ENCODE data around the gene SORL1.
A peak's percentile ranks its signal among the peaks of the same experiment; 100 is the strongest.

SORL1 gene

DNA sequence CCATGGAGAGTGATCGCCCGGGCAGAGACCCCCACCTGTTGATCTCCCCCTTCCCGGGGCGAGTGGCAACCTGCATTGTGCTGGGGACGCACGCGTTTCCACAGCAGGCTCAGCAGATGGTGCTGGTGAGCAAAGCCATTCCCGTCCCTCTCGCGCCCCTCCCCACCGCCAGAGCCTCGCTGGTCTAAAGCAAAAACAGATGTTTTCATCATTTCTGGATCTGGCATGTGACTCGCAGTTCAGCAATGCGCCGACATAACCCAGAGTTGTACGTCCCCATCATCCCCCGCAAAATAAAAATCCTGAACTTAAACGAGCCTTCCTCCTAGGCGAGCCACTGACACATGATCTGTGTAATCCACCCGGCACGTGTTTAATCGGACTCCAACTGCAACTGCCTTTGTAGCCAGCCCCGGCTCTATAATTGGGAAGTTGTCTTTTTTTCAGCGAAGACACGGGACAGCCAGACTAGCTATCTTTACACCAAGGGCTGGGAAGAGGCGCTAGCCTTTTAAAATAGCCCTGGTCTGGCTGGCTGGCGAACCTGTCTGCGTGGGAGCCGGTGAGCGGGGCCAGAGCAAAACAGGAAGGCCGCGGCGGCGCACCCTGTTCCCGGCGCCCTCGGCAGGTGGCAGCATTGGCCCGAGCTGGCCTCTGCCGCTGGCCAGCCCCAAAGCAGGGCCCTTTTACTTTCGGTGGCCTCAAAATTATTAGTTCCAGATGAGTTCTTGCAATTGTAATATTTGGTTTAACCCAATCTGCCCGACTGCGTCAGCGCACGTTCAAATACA, 203.6 kb downstream of the SORL1 start:
- Histone ChIP-seq H3K27me3 (ENCODE audit: control insufficient read depth, insufficient read depth, low read length) (no peaks in the 10 kb centered on the region), H3K36me3 (ENCODE audit: control insufficient read depth, insufficient read depth, low read length) (no peaks in the 10 kb centered on the region), H3K4me3 (ENCODE audit: low read length) (peak overlapping the region; percentile 45), H3K4me1 (ENCODE audit: control insufficient read depth, insufficient read depth, low read length) (peaks cover 24% of the 10 kb centered on the region), H3K9ac (ENCODE audit: low read length) (peak overlapping the region; percentile 57), H3K27ac (ENCODE audit: low read depth, low read length) (peak overlapping the region; percentile 94)

GRCh38 chr11:121656328-121657090, 204.4 kb downstream of the SORL1 start:
- H3K9ac ChIP-seq (ENCODE audit: low read length): peak overlapping the region; percentile 39
- no peaks in the 10 kb centered on the region for H3K36me3 ChIP-seq (ENCODE audit: control insufficient read depth, insufficient read depth, low read length)
- peak overlapping the region; percentile 45 for H3K4me3 ChIP-seq (ENCODE audit: low read length)
- H3K27me3 ChIP-seq (ENCODE audit: control insufficient read depth, insufficient read depth, low read length): no peaks in the 10 kb centered on the region
- H3K4me1 ChIP-seq (ENCODE audit: control insufficient read depth, insufficient read depth, low read length): peaks cover 24% of the 10 kb centered on the region
- H3K27ac ChIP-seq (ENCODE audit: low read depth, low read length): peak overlapping the region; percentile 94

DNA sequence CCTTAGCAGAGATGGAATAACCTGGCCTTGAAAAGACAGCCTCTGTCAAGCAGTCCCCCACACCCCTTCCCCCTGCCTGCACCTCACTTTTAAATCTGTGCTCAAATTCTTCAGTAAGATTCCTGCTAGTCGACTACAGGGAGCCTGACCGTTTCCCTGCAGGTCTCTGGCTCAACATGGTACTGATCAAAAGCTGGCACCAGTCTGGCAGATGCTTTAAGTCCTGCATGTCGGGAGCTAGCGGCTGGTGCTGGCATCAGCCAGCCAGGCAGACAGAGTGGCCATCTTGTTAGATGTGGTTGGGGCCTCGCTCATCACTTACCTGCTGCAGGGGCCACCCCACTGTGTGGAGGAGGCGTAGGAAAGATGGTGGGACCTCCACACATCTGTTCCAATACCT, 205.0 kb downstream of the SORL1 start:
- Histone ChIP-seq H3K27me3 (ENCODE audit: control insufficient read depth, insufficient read depth, low read length) (no peaks in the 10 kb centered on the region), H3K36me3 (ENCODE audit: control insufficient read depth, insufficient read depth, low read length) (no peaks in the 10 kb centered on the region), H3K9ac (ENCODE audit: low read length) (no peak overlapping the region), H3K4me1 (ENCODE audit: control insufficient read depth, insufficient read depth, low read length) (peaks cover 24% of the 10 kb centered on the region), H3K27ac (ENCODE audit: low read depth, low read length) (peak overlapping the region; percentile 94), H3K4me3 (ENCODE audit: low read length) (no peak overlapping the region)

DNA sequence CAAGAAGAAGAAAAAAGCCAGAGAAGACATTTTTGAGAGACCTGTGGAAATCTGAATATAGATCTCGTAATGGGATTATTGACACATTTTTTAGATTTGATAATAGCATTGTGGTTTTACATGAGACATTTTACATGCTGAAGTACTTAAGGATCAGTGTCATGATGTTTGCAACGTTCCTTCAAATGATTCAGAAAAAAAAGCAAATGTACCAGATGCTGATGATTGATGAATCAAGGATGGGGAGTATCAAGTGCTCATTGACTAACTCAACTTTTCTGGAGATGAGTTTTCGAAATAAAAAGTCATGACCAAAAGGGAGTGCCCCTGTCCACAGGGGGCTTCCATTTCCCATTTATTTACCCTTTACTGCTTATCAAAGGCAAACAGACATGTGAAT, 207.7 kb downstream of the SORL1 start:
- Histone ChIP-seq H3K27me3 (ENCODE audit: control insufficient read depth, insufficient read depth, low read length) (no peaks in the 10 kb centered on the region), H3K27ac (ENCODE audit: low read depth, low read length) (no peak overlapping the region), H3K4me1 (ENCODE audit: control insufficient read depth, insufficient read depth, low read length) (peaks cover 22% of the 10 kb centered on the region), H3K9ac (ENCODE audit: low read length) (no peak overlapping the region), H3K4me3 (ENCODE audit: low read length) (no peak overlapping the region), H3K36me3 (ENCODE audit: control insufficient read depth, insufficient read depth, low read length) (no peaks in the 10 kb centered on the region)

DNA sequence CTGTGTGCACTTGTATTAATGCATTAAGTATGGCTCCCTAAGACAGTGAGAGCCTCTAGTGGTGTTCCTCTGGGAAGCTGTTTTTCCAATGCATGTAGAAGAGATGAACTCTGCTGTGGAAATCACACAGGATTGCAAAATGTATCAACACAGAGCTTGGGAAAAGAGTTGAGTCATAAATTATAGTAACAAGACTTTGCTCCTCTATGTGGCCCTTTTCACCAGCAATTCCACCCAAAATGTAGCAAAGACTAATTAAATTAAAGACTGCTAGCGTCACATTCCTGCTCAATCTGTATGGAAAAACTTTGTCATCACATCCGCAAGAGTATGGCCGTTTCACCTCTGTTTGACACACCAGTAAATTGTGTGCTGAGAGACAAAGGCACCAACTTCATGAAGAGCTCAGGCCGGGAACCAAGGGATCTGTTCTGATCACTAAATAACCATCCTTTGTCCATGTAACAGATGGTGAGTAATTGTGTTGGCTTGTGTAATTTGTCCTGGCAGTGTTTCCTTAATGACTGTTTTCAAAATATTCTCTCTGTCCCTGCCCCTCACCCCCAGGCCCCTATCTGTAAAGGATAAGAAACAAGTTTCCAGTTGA, 209.9 kb downstream of the SORL1 start:
- H3K36me3 ChIP-seq (ENCODE audit: control insufficient read depth, insufficient read depth, low read length): no peaks in the 10 kb centered on the region
- H3K27me3 ChIP-seq (ENCODE audit: control insufficient read depth, insufficient read depth, low read length): no peaks in the 10 kb centered on the region
- H3K9ac ChIP-seq (ENCODE audit: low read length): no peak overlapping the region
- H3K27ac ChIP-seq (ENCODE audit: low read depth, low read length): no peak overlapping the region
- H3K4me3 ChIP-seq (ENCODE audit: low read length): no peak overlapping the region
- H3K4me1 ChIP-seq (ENCODE audit: control insufficient read depth, insufficient read depth, low read length): peaks cover 7% of the 10 kb centered on the region

DNA sequence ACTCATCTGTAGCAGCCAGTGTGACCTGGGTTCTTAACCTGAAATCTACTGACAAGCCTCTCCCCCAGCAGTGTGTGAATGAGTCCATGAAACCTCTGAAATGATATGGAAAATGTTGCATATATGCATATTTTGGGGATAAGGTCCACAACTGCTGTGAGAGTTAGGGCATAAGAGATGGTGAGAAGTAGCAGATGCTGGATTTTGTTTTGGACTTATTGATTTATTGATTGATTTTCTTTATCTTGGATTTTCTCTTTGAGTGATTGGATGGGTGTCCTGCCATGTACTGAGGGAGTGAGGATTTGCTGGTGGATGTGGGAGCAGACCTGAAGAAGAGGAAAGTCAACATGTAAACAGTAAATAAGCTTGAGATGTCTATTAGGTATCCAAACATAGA, 212.0 kb downstream of the SORL1 start:
- H3K9ac ChIP-seq (ENCODE audit: low read length): no peak overlapping the region
- no peak overlapping the region for H3K4me3 ChIP-seq (ENCODE audit: low read length)
- H3K4me1 ChIP-seq (ENCODE audit: control insufficient read depth, insufficient read depth, low read length): no peaks in the 10 kb centered on the region
- no peaks in the 10 kb centered on the region for H3K36me3 ChIP-seq (ENCODE audit: control insufficient read depth, insufficient read depth, low read length)
- H3K27ac ChIP-seq (ENCODE audit: low read depth, low read length): no peak overlapping the region
- H3K27me3 ChIP-seq (ENCODE audit: control insufficient read depth, insufficient read depth, low read length): no peaks in the 10 kb centered on the region

DNA sequence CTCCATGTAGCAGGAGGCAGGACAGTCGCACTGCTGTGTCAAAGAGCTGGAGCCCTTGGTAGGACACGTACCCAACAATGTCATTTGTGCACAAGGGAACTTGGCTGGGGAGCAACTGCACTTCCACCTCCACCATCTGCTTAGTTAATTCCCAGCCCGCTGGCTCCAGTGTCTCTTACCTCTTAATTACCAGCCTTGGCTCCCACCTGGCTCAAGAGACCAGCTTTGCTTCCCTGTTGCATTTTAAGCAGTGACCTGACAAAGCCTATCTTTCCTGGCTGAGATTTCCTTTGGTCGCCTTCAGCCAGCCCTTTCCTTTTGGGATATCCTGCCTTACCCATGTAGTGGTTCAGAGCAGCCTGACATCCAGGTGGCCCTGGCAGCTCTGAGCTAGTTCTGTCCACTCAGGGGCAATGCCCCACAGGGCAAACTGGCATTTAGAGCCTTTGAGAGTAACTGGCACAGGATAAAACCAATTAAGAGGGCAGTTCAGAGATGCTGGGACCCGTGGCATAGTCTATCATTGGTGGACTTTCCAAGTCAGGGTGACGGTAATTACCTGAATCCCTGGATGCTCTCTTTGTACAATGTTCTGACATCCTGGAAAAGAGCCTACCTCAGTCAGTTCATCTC, 213.2 kb downstream of the SORL1 start:
- H3K4me3 ChIP-seq (ENCODE audit: low read length): no peak overlapping the region
- H3K27ac ChIP-seq (ENCODE audit: low read depth, low read length): no peak overlapping the region
- H3K27me3 ChIP-seq (ENCODE audit: control insufficient read depth, insufficient read depth, low read length): no peaks in the 10 kb centered on the region
- no peak overlapping the region for H3K9ac ChIP-seq (ENCODE audit: low read length)
- H3K36me3 ChIP-seq (ENCODE audit: control insufficient read depth, insufficient read depth, low read length): no peaks in the 10 kb centered on the region
- H3K4me1 ChIP-seq (ENCODE audit: control insufficient read depth, insufficient read depth, low read length): peaks cover 4% of the 10 kb centered on the region

GRCh38 chr11:121667836-121668235, 215.7 kb downstream of the SORL1 start:
- Histone ChIP-seq H3K4me1 (ENCODE audit: control insufficient read depth, insufficient read depth, low read length) (peaks cover 27% of the 10 kb centered on the region), H3K36me3 (ENCODE audit: control insufficient read depth, insufficient read depth, low read length) (no peaks in the 10 kb centered on the region), H3K27ac (ENCODE audit: low read depth, low read length) (no peak overlapping the region), H3K4me3 (ENCODE audit: low read length) (no peak overlapping the region), H3K9ac (ENCODE audit: low read length) (no peak overlapping the region), H3K27me3 (ENCODE audit: control insufficient read depth, insufficient read depth, low read length) (no peaks in the 10 kb centered on the region)

GRCh38 chr11:121669422-121669821, 217.3 kb downstream of the SORL1 start:
- Histone ChIP-seq H3K4me3 (ENCODE audit: low read length) (no peak overlapping the region), H3K27me3 (ENCODE audit: control insufficient read depth, insufficient read depth, low read length) (no peaks in the 10 kb centered on the region), H3K36me3 (ENCODE audit: control insufficient read depth, insufficient read depth, low read length) (no peaks in the 10 kb centered on the region), H3K27ac (ENCODE audit: low read depth, low read length) (no peak overlapping the region), H3K9ac (ENCODE audit: low read length) (no peak overlapping the region), H3K4me1 (ENCODE audit: control insufficient read depth, insufficient read depth, low read length) (peaks cover 36% of the 10 kb centered on the region)

DNA sequence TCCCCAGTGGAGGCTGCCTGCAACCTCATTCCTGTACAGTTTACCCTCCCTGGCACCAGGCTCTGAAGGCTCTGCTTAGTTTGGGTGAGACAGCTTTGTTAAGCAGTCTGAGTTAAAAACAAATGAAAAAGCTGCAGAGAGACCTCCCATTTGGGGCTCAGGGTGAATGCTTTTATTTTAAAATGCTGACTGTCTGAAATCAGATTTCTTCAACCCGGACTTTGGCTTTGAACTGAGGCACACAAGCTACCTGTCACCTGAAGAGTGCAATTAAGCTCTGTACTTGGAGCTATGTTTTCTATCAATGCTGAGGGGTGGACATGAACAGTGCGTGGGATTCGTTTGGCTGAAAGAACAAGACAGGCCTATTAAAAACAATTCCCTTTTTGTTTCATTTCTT, 218.2 kb downstream of the SORL1 start:
- Histone ChIP-seq H3K4me1 (ENCODE audit: control insufficient read depth, insufficient read depth, low read length) (peaks cover 36% of the 10 kb centered on the region), H3K4me3 (ENCODE audit: low read length) (no peak overlapping the region), H3K27me3 (ENCODE audit: control insufficient read depth, insufficient read depth, low read length) (no peaks in the 10 kb centered on the region), H3K9ac (ENCODE audit: low read length) (no peak overlapping the region), H3K27ac (ENCODE audit: low read depth, low read length) (peak overlapping the region; percentile 90), H3K36me3 (ENCODE audit: control insufficient read depth, insufficient read depth, low read length) (no peaks in the 10 kb centered on the region)

DNA sequence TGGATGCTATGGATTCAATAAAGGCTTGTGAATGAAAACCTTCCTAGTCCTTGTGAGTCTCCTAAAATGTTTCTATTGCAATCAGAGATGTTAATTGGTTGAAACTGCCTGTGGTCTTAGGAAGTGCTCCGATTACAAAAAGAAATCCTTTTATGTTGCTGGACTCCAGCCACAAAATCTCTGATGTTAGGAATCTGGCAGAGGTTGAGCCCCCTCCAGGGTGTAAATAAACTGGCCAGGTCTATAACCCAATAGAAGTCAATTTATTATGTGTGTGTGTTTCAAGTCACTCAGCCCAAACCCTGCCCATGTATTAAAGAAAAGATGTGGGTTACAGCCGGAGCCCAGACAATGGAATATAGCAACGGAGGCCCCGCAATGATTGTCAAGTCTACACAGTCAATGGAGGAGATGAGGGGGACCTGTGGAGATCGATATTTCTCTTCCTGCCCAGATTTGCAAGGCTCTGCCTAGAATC, 218.7 kb downstream of the SORL1 start:
- Histone ChIP-seq H3K4me3 (ENCODE audit: low read length) (no peak overlapping the region), H3K27me3 (ENCODE audit: control insufficient read depth, insufficient read depth, low read length) (no peaks in the 10 kb centered on the region), H3K27ac (ENCODE audit: low read depth, low read length) (peak overlapping the region; percentile 90), H3K4me1 (ENCODE audit: control insufficient read depth, insufficient read depth, low read length) (peaks cover 36% of the 10 kb centered on the region), H3K9ac (ENCODE audit: low read length) (no peak overlapping the region), H3K36me3 (ENCODE audit: control insufficient read depth, insufficient read depth, low read length) (no peaks in the 10 kb centered on the region)
